Spleen (tissue), 7 donors: ENCODE measurements around the gene ABAT.

Source experiments
- POLR2A ChIP-seq, 3 donors: fragments of 450-650 bp; IDR thresholded peaks; one replicate each; pipeline ENCODE4 v1.5.1; 2017; ENCODE audit warnings: antibody characterized with exemption in 3 of 3, mild to moderate bottlenecking in 1 of 3
- POLR2AphosphoS5 ChIP-seq, 3 donors: sonication (generic); formaldehyde crosslinking; IDR thresholded peaks; one replicate each; pipeline ENCODE4 v1.5.1; 2017; ENCODE audit warnings: antibody characterized with exemption in 3 of 3
- TF ChIP-seq, protein P1 (sequence below), 11 experiments: fragments of 200-600 bp in 7 of 11; fragments of 450-650 bp in 4 of 11; sonication (generic) in 4 of 11; IDR thresholded peaks in 8 of 11; conservative IDR thresholded peaks in 3 of 11; 1 replicate in 7 of 11; 2 replicates in 4 of 11; pipeline versions ENCODE4 v1.4.0 to v1.8.0; 2016 to 2021; ENCODE audit warnings: antibody characterized with exemption in 11 of 11, inconsistent platforms in 4 of 11, mild to moderate bottlenecking in 1 of 11
- donor health status: DM: no; HTN: no; CAD: no; lungs with moderate emphysema.
- donor health status: DM: no; HTN: no; CAD: no.
- donor health status: DM: no; HTN: no; CAD: no.

- TF ChIP-seq, protein P1, sequence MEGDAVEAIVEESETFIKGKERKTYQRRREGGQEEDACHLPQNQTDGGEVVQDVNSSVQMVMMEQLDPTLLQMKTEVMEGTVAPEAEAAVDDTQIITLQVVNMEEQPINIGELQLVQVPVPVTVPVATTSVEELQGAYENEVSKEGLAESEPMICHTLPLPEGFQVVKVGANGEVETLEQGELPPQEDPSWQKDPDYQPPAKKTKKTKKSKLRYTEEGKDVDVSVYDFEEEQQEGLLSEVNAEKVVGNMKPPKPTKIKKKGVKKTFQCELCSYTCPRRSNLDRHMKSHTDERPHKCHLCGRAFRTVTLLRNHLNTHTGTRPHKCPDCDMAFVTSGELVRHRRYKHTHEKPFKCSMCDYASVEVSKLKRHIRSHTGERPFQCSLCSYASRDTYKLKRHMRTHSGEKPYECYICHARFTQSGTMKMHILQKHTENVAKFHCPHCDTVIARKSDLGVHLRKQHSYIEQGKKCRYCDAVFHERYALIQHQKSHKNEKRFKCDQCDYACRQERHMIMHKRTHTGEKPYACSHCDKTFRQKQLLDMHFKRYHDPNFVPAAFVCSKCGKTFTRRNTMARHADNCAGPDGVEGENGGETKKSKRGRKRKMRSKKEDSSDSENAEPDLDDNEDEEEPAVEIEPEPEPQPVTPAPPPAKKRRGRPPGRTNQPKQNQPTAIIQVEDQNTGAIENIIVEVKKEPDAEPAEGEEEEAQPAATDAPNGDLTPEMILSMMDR (IDR thresholded peaks at IDR 0.05 in 8 of 11, conservative IDR thresholded peaks at IDR 0.05 in 3 of 11) = no peak
- no peak for TF ChIP-seq POLR2A (IDR thresholded peaks at IDR 0.05)
- TF ChIP-seq POLR2AphosphoS5 (IDR thresholded peaks at IDR 0.05) = no peak
Measured at GRCh38 chr16:8677481-8677880, 3.1 kb downstream of the ABAT start.
